Activated CD8-positive, alpha-beta memory T cell treated with anti-CD3 and anti-CD28 coated beads, Interleukin-2, amount 10 ng/mL, durations not matched to agents 7 days and 5 days (primary cell): ENCODE results near the gene CCDC33. TPM values are rescaled to one million over a fixed set of nuclear protein-coding genes. Genes with fewer than 3 reads are reported as not detected.
A peak's percentile ranks its signal among the peaks of the same experiment; 100 is the strongest.

ENCODE experiments used
- ATAC-seq: fragments of 150-1000 bp; cut with Tn5 transposase; one replicate; pipeline ENCODE4 v1.10.0; 2021; ENCODE audit warnings: moderate library complexity
- CTCF ChIA-PET: fragments of 350-600 bp; sonication (Branson Sonifier 250); formaldehyde crosslinking; loops from one replicate; lab custom pipeline; 2021; ENCODE audit warnings: antibody characterized with exemption; lab: Charles Lee
- DNase-seq: peaks from one replicate; pipeline ENCODE4 v3.0.0-alpha.2; 2020
- H3K27ac Mint-ChIP-seq: one replicate; pipeline ENCODE4 v1.8.0; 2021; ENCODE audit warnings: mild to moderate bottlenecking, mixed read lengths
- H3K27me3 Mint-ChIP-seq: one replicate; pipeline ENCODE4 v1.8.0; 2021; ENCODE audit warnings: mixed read lengths
- H3K36me3 Mint-ChIP-seq: one replicate; pipeline ENCODE4 v1.8.0; 2021; ENCODE audit warnings: mild to moderate bottlenecking, mixed read lengths
- H3K4me1 Mint-ChIP-seq: one replicate; pipeline ENCODE4 v1.8.0; 2021; ENCODE audit warnings: mixed read lengths
- H3K4me3 Mint-ChIP-seq: one replicate; pipeline ENCODE4 v1.8.0; 2021; ENCODE audit warnings: mild to moderate bottlenecking, moderate library complexity, mixed read lengths
- H3K9me3 Mint-ChIP-seq: one replicate; pipeline ENCODE4 v1.8.0; 2022; ENCODE audit warnings: low read depth, mixed read lengths
- total RNA-seq, 2 experiments: library from RNA; stranded (reverse); gene quantifications; one replicate each; pipeline ENCODE4 v1.2.3, GENCODE V29; 2021

Gene CCDC33
- total RNA-seq, 2 experiments from 2014 or later, result not detected

DNA sequence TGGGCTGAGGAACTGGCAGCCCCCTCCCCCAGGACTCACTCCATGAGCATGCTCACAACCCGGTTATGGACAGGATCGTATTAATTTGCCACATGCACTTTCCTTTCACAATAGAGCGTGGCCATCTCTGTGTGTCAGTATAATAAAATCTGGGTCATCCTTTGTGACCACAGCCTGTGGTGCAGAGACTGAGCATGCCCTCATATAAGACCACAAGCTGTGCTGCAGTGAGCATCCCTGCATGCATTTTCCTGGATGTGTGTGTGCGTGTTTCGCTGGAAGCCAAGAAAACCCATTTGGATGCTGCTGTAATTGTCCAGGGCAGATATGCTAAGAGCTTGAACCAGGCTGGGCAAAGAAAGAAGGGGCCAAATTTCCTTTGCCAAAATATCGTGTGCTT lies 91.6 kb downstream of the CCDC33 start:
- no peaks in the 10 kb centered on the region for H3K36me3 Mint-ChIP-seq
- ATAC-seq (no peak), DNase-seq (no peak)
- H3K4me3 Mint-ChIP-seq, result no peak overlapping the region
- peaks cover 2% of the 10 kb centered on the region for H3K27me3 Mint-ChIP-seq
- H3K4me1 Mint-ChIP-seq, result peaks cover 19% of the 10 kb centered on the region
- H3K27ac Mint-ChIP-seq, result peak overlapping the region; percentile 70
- H3K9me3 Mint-ChIP-seq, result no peaks in the 10 kb centered on the region
- CTCF ChIA-PET, result interaction anchor here (1.8 to 3.0 kb wide), 3 partner anchors 8 to 19 kb away, joined by 5 to 10 read pairs (median 6); no protein-coding TSS in a partner anchor

DNA sequence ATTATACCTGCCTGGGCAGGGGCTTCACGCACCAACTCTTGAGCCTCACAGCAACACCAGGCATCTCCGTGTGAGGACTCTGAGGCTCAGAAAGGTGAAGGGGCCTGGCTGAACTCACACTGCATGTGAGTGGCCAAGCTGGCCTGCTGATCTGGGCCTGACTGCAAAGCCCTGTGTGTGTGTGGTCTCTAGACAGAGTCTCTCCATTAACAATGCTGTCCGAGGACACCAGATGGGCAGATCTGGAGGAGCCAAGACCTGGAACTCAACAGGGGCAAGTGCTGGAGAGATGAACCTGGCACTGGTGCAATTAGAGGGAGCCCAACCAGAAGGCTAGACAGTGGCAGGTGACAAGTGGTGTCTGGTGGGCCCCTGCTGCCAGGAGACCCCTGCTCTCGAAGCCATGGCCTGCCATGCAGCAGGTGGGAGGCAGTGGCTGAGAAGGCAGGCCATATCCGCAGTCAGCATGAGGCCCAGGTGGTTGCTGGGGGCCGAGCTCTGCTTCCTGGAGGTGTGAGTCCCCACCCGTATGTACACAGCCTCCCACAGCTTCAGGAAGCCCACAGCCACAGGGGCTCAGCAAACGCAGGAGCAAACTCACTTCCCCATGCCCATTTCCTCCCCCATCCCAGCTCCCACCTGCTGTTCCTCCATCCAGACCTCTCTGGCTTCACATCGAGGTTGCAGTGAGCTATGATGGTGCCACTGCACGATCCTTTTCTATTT lies 92.4 kb downstream of the CCDC33 start:
- CTCF ChIA-PET, result interaction anchor here (1.2 to 3.0 kb wide), 5 partner anchors 9 to 201 kb away, joined by 3 to 10 read pairs (median 6); no protein-coding TSS in a partner anchor
- Mint-ChIP-seq H3K27me3 (peaks cover 2% of the 10 kb centered on the region), H3K4me1 (peaks cover 19% of the 10 kb centered on the region), H3K36me3 (no peaks in the 10 kb centered on the region), H3K9me3 (no peaks in the 10 kb centered on the region), H3K27ac (peak overlapping the region; percentile 70), H3K4me3 (no peak overlapping the region)
- ATAC-seq, result peak; percentile 50
- peak; percentile 51 for DNase-seq

DNA sequence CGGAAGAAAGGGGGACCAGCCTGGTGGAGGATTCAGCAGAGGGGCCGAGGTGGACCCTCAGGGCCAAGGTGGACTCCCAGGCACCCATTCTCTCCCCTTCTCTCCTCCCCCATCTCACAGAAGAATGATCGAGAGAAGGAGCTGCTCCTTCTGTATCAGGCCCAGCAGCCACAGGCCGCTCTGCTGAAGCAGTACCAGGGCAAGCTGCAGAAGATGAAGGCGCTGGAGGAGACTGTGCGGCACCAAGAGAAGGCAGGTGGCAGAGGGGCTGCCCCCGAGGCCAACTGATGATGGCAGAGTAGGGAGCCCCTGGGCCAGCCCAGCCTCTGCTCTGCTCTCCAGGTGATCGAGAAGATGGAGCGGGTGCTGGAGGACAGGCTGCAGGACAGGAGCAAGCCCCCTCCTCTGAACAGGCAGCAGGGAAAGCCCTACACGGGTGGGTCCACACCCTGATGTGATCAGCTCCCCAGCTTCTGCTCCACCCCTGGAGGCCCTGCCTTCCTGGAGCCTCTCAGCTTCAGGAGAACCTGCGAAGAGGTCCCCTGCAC lies 94.8 kb downstream of the CCDC33 start:
- no peak for ATAC-seq
- H3K9me3 Mint-ChIP-seq, result no peaks in the 10 kb centered on the region
- H3K36me3 Mint-ChIP-seq, result no peaks in the 10 kb centered on the region
- H3K27ac Mint-ChIP-seq, result no peak overlapping the region
- H3K4me1 Mint-ChIP-seq, result peaks cover 19% of the 10 kb centered on the region
- no peak overlapping the region for H3K4me3 Mint-ChIP-seq
- no peak for DNase-seq
- peaks cover 2% of the 10 kb centered on the region for H3K27me3 Mint-ChIP-seq
- CTCF ChIA-PET, result interaction anchor here (2.1 kb wide), 1 partner anchor 9 kb away, joined by 9 read pairs; no protein-coding TSS in a partner anchor

DNA sequence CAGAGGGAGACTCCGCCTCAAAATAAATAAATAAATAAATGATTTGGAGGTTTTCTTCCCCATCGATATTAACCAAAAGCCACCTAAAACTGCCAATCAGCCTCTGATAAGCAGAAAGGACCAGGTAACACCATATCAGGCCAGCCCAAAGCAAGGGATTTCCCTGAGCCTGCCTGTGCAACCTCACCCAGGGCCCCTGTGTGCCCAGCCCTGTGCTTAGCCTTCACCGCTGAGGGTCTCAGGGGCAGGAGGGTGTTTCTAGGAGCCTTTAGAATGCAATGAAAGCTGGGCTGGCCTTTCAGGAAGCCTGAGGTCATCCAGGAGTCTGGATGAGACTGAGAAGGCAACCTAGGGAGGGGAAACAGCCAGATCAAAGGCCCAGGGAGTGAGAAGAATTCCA lies 95.9 kb downstream of the CCDC33 start:
- no peak overlapping the region for H3K4me3 Mint-ChIP-seq
- H3K27me3 Mint-ChIP-seq, result peaks cover 2% of the 10 kb centered on the region
- ATAC-seq, result no peak

DNA sequence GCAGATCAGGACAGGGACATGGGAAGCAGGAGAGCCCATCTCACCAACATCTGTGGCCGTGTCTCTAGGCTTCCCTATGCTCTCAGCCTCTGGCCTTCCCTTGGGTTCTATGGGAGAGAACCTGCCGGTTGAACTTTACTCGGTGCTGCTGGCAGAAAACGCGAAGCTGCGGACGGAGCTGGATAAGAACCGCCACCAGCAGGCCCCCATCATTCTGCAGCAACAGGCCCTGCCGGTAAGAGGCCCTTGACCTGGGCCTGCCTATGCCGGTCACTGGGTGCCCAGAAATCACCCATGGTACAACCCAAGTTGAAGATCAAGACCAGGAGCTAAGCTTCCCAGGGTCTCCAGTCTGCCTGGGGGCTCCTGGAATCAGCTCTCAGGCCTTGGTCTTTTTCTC lies 96.5 kb downstream of the CCDC33 start:
- H3K9me3 Mint-ChIP-seq, result no peaks in the 10 kb centered on the region
- DNase-seq (no peak), ATAC-seq (no peak)
- peaks cover 2% of the 10 kb centered on the region for H3K27me3 Mint-ChIP-seq
- no peaks in the 10 kb centered on the region for H3K36me3 Mint-ChIP-seq
- no peak overlapping the region for H3K4me3 Mint-ChIP-seq
- CTCF ChIA-PET, result no interaction called here
- no peak overlapping the region for H3K27ac Mint-ChIP-seq
- peaks cover 16% of the 10 kb centered on the region for H3K4me1 Mint-ChIP-seq

More for the DNA sequence above, 95.9 kb downstream of the CCDC33 start:
- CTCF ChIA-PET, result interaction anchor here (2.1 kb wide), 1 partner anchor 10 kb away, joined by 9 read pairs; no protein-coding TSS in a partner anchor
- Mint-ChIP-seq H3K4me1 (peaks cover 19% of the 10 kb centered on the region), H3K9me3 (no peaks in the 10 kb centered on the region), H3K36me3 (no peaks in the 10 kb centered on the region), H3K27ac (no peak overlapping the region)
- no peak for DNase-seq

DNA sequence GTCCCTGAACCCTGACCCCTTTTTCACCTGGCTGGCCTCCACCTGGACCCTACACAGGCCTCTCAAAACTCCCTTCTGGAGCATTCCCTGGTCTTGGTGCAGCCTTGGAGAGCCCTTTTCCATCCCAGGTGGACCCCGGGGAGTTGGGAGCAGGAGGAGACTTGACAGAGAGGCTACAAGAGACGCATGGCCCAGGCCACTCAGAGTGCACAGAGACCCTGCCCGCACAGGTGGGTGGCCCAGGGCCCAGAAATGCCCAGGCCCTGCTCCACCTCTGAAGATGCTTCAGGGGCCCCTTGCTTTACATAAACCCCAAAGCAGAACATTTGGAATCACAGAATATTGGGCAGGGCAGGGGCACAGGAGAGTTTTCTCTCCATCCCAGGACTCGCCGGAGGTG lies 97.0 kb downstream of the CCDC33 start:
- Mint-ChIP-seq H3K27ac (no peak overlapping the region), H3K9me3 (no peaks in the 10 kb centered on the region), H3K27me3 (peaks cover 2% of the 10 kb centered on the region), H3K4me1 (peaks cover 11% of the 10 kb centered on the region), H3K4me3 (no peak overlapping the region), H3K36me3 (no peaks in the 10 kb centered on the region)
- CTCF ChIA-PET, result no interaction called here
- ATAC-seq (no peak), DNase-seq (no peak)

DNA sequence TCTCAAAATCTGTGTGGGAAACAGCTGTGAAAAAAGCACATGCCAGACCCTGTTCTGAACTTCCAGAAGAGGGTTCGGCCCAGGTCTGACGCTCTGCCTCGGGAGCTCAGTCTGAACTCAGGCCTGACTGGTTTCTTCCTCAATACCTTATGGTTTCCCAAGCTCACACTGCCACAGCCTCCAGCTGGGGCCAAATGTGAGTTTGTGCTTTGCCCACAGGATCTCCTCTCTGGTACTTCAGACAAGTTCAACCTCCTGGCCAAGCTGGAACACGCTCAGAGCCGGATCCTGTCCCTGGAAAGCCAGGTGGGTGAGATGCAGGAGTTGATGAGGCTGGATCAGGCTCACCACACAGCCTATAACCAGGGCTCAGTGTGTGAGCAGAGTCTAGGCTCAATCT lies 97.5 kb downstream of the CCDC33 start:
- DNase-seq (no peak), ATAC-seq (no peak)
- CTCF ChIA-PET, result no interaction called here
- Mint-ChIP-seq H3K4me3 (no peak overlapping the region), H3K27me3 (peaks cover 2% of the 10 kb centered on the region), H3K4me1 (peaks cover 6% of the 10 kb centered on the region), H3K36me3 (no peaks in the 10 kb centered on the region), H3K9me3 (no peaks in the 10 kb centered on the region), H3K27ac (no peak overlapping the region)

DNA sequence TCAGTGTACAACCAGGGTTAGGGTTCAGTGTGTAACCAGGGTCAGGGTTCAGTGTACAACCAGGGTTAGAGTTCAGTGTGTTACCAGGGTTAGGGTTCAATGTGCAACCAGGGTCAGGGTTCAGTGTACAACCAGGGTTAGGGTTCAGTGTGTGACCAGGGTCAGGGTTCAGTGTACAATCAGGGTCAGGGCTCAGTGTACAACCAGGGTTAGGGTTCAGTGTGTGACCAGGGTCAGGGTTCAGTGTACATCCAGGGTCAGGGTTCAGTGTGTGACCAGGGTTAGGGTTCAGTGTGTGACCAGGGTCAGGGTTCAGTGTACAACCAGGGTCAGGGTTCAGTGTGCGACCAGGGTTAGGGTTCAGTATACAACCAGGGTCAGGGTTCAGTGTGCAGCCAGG lies 98.0 kb downstream of the CCDC33 start:
- ATAC-seq, result no peak

DNA sequence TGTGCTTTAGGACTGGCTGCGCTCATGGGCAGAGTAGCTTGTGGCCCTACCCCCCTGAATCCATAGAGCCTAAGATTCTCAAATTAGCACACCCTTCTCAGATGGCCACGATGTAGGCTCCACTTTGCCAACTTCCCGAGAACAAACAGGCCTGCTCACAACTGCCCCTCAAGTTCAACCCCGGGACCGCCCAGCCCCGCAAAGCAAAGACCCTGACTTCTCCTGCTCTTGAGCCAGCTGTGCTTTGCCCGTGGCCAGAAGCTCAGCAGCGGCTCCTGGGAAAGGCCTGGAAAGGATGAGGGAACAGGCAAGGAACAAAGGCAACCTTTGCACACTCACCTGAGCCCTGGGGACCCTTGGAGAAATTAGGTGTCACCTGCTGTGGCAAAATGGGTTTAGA lies 99.3 kb downstream of the CCDC33 start:
- H3K27ac Mint-ChIP-seq, result no peak overlapping the region
- no peak overlapping the region for H3K4me3 Mint-ChIP-seq
- CTCF ChIA-PET, result no interaction called here
- no peaks in the 10 kb centered on the region for H3K27me3 Mint-ChIP-seq
- no peaks in the 10 kb centered on the region for H3K36me3 Mint-ChIP-seq
- H3K9me3 Mint-ChIP-seq, result no peaks in the 10 kb centered on the region
- DNase-seq, result no peak
- no peak for ATAC-seq
- H3K4me1 Mint-ChIP-seq, result no peaks in the 10 kb centered on the region

More for the DNA sequence above, 98.0 kb downstream of the CCDC33 start:
- Mint-ChIP-seq H3K4me1 (peaks cover 2% of the 10 kb centered on the region), H3K9me3 (no peaks in the 10 kb centered on the region), H3K27me3 (peaks cover 2% of the 10 kb centered on the region), H3K36me3 (no peaks in the 10 kb centered on the region), H3K4me3 (no peak overlapping the region), H3K27ac (no peak overlapping the region)
- no peak for DNase-seq
- CTCF ChIA-PET, result no interaction called here

DNA sequence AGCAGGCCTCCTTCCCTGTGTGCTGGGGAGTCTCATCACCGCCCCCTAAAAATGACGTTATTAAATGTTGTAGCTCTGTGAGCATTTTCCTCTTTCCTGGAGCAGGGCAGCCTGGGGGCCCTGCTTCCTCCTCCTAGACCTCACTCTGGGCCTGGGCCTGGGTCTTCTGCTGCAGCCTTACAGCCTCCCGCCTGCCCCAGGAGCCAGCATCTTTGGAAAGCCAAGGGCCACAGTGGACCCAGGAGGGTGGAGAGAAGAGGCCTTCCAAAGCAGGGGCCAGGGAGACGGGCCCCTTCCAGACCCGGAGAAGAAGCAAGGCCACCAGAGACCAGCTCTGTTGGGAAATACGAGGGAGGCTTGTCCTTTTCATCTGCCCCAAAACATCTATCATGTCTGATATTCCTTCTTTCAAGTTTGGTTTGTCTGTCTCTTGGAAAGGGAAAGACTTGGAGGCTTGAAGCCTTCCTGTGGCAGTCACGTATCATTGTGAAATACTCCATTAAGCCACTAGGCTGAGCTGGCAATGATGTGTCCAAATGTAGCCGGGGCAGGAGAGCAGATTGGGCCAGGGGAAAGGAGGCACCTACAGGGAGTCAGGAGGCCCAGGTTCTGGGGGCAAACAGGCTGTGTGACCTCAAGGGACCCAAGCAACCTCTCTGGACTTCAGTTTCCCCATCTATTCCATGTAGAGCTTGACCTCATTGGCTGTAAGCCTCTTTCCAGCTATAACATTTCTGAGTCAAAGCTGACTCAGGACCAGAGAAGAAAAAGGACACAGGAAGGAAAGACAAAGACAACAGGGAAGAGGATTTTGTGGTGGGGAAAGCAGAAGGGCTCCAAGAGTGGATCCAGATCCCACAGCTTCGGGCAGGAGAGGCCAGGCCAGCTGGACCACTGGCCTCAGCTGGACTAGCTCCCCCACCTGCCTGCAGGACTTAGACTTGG lies 100.2 kb downstream of the CCDC33 start:
- H3K4me1 Mint-ChIP-seq, result no peaks in the 10 kb centered on the region
- no peak for DNase-seq
- H3K27ac Mint-ChIP-seq, result no peak overlapping the region
- no peaks in the 10 kb centered on the region for H3K9me3 Mint-ChIP-seq
- CTCF ChIA-PET, result interaction anchor here (1.1 kb wide), 1 partner anchor 14 kb away, joined by 4 read pairs; no protein-coding TSS in a partner anchor
- H3K36me3 Mint-ChIP-seq, result no peaks in the 10 kb centered on the region
- ATAC-seq, result no peak
- H3K27me3 Mint-ChIP-seq, result no peaks in the 10 kb centered on the region
- H3K4me3 Mint-ChIP-seq, result no peak overlapping the region

DNA sequence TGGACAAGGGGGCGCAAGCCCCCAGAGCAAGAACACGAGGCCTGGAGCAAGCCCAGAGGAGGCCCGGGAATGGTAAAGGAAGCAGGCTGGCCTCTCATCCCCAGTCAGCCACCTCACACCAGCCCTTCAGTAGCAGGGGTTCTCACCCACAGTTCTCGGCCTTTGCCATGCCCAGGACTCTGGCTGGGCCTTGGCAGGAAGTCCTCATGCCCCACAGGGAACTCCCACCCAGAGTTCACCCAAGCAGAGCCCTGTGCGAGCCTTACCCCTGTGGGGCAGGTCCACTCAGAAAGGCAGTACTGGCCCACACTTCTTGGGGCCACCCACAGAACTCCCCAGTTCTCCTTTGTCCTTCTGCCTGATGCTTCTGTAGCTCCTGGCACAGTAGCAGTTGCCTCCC lies 101.0 kb downstream of the CCDC33 start:
- H3K9me3 Mint-ChIP-seq, result no peaks in the 10 kb centered on the region
- no peaks in the 10 kb centered on the region for H3K27me3 Mint-ChIP-seq
- H3K27ac Mint-ChIP-seq, result no peak overlapping the region
- H3K36me3 Mint-ChIP-seq, result no peaks in the 10 kb centered on the region
- ATAC-seq (no peak), DNase-seq (no peak)
- CTCF ChIA-PET, result interaction anchor here (1.2 kb wide), 1 partner anchor 16 kb away, joined by 4 read pairs; no protein-coding TSS in a partner anchor
- no peaks in the 10 kb centered on the region for H3K4me1 Mint-ChIP-seq
- no peak overlapping the region for H3K4me3 Mint-ChIP-seq

DNA sequence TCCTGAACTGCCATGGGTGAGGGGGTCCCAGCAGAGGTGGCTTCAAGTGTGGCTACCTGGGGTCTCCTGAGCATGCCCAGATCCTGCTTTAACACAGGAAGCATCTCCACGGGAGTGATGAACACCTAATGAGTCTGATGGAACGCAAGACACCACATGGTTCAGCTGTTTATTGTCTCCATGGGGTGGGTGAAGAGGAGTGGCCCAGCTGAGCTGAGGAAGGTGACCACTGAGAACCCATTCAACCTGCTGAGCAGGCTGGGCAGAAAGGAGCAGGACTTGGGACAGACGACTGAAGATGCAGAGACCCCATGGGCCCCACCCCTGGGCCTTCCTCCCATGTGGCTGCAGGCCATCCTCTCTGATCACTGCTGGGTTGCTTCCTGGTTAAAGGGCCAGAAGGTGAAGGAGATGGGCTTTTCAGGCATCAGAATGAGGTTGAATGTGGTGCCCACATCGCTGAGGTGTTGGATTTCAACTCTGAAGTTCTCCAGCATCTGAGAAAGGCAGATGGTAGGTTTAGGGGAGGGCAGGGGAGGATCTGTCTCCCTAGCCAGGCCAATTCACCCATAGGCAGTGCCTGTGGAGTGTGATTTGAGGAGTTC lies 101.6 kb downstream of the CCDC33 start:
- H3K27me3 Mint-ChIP-seq, result no peaks in the 10 kb centered on the region
- no peak overlapping the region for H3K27ac Mint-ChIP-seq
- DNase-seq (no peak), ATAC-seq (no peak)
- H3K4me3 Mint-ChIP-seq, result no peak overlapping the region
- no peaks in the 10 kb centered on the region for H3K36me3 Mint-ChIP-seq
- H3K4me1 Mint-ChIP-seq, result no peaks in the 10 kb centered on the region
- no peaks in the 10 kb centered on the region for H3K9me3 Mint-ChIP-seq
- CTCF ChIA-PET, result interaction anchor here (1.2 kb wide), 1 partner anchor 17 kb away, joined by 4 read pairs; no protein-coding TSS in a partner anchor

DNA sequence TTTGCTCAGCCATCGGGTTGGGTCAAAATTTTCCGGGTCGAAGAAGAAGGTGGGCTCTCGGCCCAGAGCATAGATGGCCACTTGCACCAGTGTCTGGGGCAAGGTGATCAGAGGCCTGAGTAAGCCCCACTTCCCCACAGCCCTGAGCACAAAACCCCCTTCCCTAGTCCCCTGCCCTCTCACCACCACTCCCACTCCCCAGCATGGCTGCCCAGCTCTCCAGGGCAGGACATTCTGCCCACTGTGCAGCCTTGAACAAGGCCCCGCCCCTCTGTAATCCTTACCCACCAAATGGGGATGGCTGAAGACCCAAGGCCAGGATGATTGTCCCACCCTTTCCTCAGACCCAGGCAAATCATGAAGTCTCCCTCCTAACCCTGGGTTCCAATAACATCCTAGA lies 102.5 kb downstream of the CCDC33 start:
- Mint-ChIP-seq H3K9me3 (no peaks in the 10 kb centered on the region), H3K27me3 (no peaks in the 10 kb centered on the region), H3K4me3 (no peak overlapping the region), H3K4me1 (no peaks in the 10 kb centered on the region), H3K27ac (no peak overlapping the region), H3K36me3 (no peaks in the 10 kb centered on the region)
- CTCF ChIA-PET, result interaction anchor here (1.2 kb wide), 1 partner anchor 18 kb away, joined by 4 read pairs; no protein-coding TSS in a partner anchor
- no peak for ATAC-seq
- no peak for DNase-seq
